Activated T-cell treated with anti-CD3 and anti-CD28 coated beads, Interleukin-2, amount 50 U/mL, for 24 hours (primary cell): Measurements from ENCODE around the gene PRPS1.
A peak's percentile ranks its signal among the peaks of the same experiment; 100 is the strongest.
"Not testable (repeated sequence)": the region's sequence is repeated elsewhere in the genome, so short reads cannot be mapped to it uniquely, and the experiment has no call there.

Experiments used
- DNase-seq: peaks from one replicate; pipeline ENCODE4 v3.0.0-alpha.2; 2020
- H3K27ac Mint-ChIP-seq: 2 replicates; pipeline ENCODE4 v1.8.0; 2020; ENCODE audit warnings: mild to moderate bottlenecking, mixed read lengths
- H3K27me3 Mint-ChIP-seq: 2 replicates; pipeline ENCODE4 v1.8.0; 2020; ENCODE audit warnings: mixed read lengths
- H3K36me3 Mint-ChIP-seq: 2 replicates; pipeline ENCODE4 v1.8.0; 2020; ENCODE audit warnings: low read depth, mixed read lengths
- H3K4me1 Mint-ChIP-seq: 2 replicates; pipeline ENCODE4 v1.8.0; 2020; ENCODE audit warnings: low read depth, mixed read lengths
- H3K4me3 Mint-ChIP-seq: 2 replicates; pipeline ENCODE4 v1.8.0; 2020; ENCODE audit warnings: mild to moderate bottlenecking, moderate library complexity, mixed read lengths
- H3K9me3 Mint-ChIP-seq: 2 replicates; pipeline ENCODE4 v1.8.0; 2020; ENCODE audit warnings: mixed read lengths

PRPS1 gene

GRCh38 chrX:107627838-107628661 lies at the start of gene PRPS1:
Gene PRPS1, plus strand, starts transcription at chrX:107628510. Its CDS starts 119 bp downstream, at chrX:107628629.
- peak; percentile 86 for DNase-seq
- Mint-ChIP-seq H3K27me3 (peaks cover 17% of the 10 kb centered on the region), H3K4me1 (peaks cover 27% of the 10 kb centered on the region), H3K36me3 (peaks cover 30% of the 10 kb centered on the region), H3K4me3 (peak within 1 kb of the TSS; percentile 90), H3K9me3 (no peaks in the 10 kb centered on the region), H3K27ac (peak within 1 kb of the TSS; percentile 96)

DNA sequence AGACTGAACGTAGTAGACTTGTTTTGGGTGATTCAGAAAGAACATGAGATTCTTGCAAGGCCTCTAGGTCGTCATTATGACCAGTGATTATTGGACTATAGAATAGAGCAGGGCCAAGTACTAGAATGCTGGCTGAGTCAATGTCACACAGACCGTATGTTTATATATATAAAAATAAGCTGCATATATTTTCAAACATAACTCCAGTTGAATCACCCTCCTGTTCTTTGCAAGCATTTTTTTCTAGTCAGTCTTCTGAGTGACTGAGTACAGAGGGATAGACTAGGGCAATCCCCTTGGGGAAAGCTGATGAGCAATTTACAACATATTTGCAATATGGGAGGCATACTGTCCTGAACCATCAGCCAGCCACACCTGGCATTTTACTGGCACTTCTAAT lies 48.4 kb upstream of the PRPS1 start:
- no peak overlapping the region for H3K4me3 Mint-ChIP-seq
- peaks cover 20% of the 10 kb centered on the region for H3K27me3 Mint-ChIP-seq
- DNase-seq, result no peak
- no peak overlapping the region for H3K27ac Mint-ChIP-seq
- H3K9me3 Mint-ChIP-seq, result no peaks in the 10 kb centered on the region
- peaks cover 5% of the 10 kb centered on the region for H3K4me1 Mint-ChIP-seq
- no peaks in the 10 kb centered on the region for H3K36me3 Mint-ChIP-seq

GRCh38 chrX:107581923-107582322 lies 46.4 kb upstream of the PRPS1 start:
- H3K36me3 Mint-ChIP-seq, result no peaks in the 10 kb centered on the region
- H3K27ac Mint-ChIP-seq, result no peak overlapping the region
- no peaks in the 10 kb centered on the region for H3K9me3 Mint-ChIP-seq
- DNase-seq, result no peak
- peaks cover 27% of the 10 kb centered on the region for H3K27me3 Mint-ChIP-seq
- no peak overlapping the region for H3K4me3 Mint-ChIP-seq
- peaks cover 2% of the 10 kb centered on the region for H3K4me1 Mint-ChIP-seq

GRCh38 chrX:107589243-107589642 lies 39.1 kb upstream of the PRPS1 start:
- Mint-ChIP-seq H3K9me3 (no peaks in the 10 kb centered on the region), H3K27ac (no peak overlapping the region), H3K4me3 (no peak overlapping the region), H3K27me3 (peaks cover 45% of the 10 kb centered on the region), H3K36me3 (no peaks in the 10 kb centered on the region), H3K4me1 (no peaks in the 10 kb centered on the region)
- DNase-seq, result no peak

GRCh38 chrX:107596651-107597050 lies 31.7 kb upstream of the PRPS1 start:
- no peaks in the 10 kb centered on the region for H3K9me3 Mint-ChIP-seq
- DNase-seq, result no peak
- H3K27ac Mint-ChIP-seq, result no peak overlapping the region
- no peaks in the 10 kb centered on the region for H3K4me1 Mint-ChIP-seq
- no peak overlapping the region for H3K4me3 Mint-ChIP-seq
- H3K36me3 Mint-ChIP-seq, result no peaks in the 10 kb centered on the region
- peaks cover 38% of the 10 kb centered on the region for H3K27me3 Mint-ChIP-seq

GRCh38 chrX:107597264-107597663 lies 31.0 kb upstream of the PRPS1 start:
- Mint-ChIP-seq H3K4me1 (no peaks in the 10 kb centered on the region), H3K9me3 (no peaks in the 10 kb centered on the region), H3K27ac (no peak overlapping the region), H3K27me3 (peaks cover 36% of the 10 kb centered on the region), H3K36me3 (no peaks in the 10 kb centered on the region), H3K4me3 (no peak overlapping the region)
- no peak for DNase-seq

DNA sequence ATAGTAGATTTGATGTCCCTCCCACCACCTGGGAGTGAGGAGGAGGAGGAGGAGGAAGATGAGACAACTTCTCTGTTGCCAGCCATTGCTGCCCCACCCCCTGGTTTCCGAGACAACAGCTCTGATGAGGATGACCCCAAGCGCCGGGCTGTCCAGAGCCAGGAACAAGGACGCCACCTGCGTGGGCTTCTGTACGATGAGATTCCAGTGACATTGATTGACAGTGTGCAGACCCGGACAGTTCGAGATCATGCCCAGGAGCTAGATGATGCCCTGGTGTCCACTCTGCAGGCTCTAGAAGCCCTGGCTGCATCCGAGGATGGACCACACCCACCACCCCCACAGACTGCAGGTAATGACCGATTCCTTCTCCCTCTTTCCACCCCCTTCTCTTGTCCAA lies 30.5 kb upstream of the PRPS1 start:
- no peaks in the 10 kb centered on the region for H3K4me1 Mint-ChIP-seq

DNA sequence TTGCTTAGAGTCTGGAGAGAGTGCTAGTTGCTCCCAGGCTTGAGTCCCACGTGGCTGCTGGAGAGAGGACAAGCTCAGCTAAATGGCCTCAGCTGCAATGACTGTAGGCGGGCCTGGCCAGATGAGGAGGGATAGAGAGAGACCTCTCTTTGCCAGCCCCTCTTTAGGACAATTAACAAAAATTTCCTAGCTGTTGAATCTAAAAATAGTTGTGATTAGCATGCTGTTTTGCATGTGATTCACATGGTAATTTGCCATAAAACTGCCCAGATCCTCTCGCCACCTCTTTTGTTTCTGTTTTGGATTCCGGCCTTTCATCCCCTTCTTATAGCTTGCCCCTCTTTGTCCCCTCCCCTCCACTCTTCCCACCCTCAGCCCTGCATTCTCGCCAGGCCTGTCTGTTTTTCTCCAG lies 28.9 kb upstream of the PRPS1 start:
- H3K4me1 Mint-ChIP-seq, result no peaks in the 10 kb centered on the region
- H3K4me3 Mint-ChIP-seq, result no peak overlapping the region
- no peak overlapping the region for H3K27ac Mint-ChIP-seq
- H3K9me3 Mint-ChIP-seq, result no peaks in the 10 kb centered on the region
- H3K36me3 Mint-ChIP-seq, result no peaks in the 10 kb centered on the region
- H3K27me3 Mint-ChIP-seq, result peaks cover 20% of the 10 kb centered on the region
- no peak for DNase-seq

More for the DNA sequence above, 30.5 kb upstream of the PRPS1 start:
- Mint-ChIP-seq H3K36me3 (no peaks in the 10 kb centered on the region), H3K27ac (no peak overlapping the region), H3K9me3 (no peaks in the 10 kb centered on the region), H3K4me3 (no peak overlapping the region), H3K27me3 (peaks cover 36% of the 10 kb centered on the region)
- DNase-seq, result no peak

DNA sequence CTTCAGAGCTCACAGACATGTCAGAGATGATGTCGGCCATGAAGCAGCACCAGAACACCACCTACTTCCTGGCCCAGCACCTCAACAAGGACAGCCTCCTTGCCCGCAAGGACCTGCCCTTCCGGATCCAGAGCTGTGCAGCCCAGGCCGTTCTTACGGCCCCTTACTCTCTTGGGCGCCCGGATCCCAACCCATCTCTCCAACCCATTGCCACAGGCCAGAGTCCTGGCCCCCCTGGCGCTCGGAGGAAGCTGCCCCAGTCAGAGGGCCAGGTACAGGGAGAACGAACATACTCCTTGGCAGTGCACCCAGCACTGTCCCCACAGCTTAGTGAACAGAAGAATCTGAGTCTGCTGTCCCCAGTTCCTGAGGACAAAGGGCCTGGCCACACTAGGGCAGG lies 27.9 kb upstream of the PRPS1 start:
- Mint-ChIP-seq H3K27ac (no peak overlapping the region), H3K9me3 (no peaks in the 10 kb centered on the region), H3K36me3 (no peaks in the 10 kb centered on the region), H3K4me1 (no peaks in the 10 kb centered on the region), H3K4me3 (no peak overlapping the region), H3K27me3 (peaks cover 19% of the 10 kb centered on the region)
- no peak for DNase-seq

- Mint-ChIP-seq H3K27me3 (peaks cover 19% of the 10 kb centered on the region), H3K4me3 (no peak overlapping the region), H3K9me3 (no peaks in the 10 kb centered on the region), H3K36me3 (no peaks in the 10 kb centered on the region), H3K27ac (no peak overlapping the region), H3K4me1 (no peaks in the 10 kb centered on the region)
- no peak for DNase-seq
Observed at GRCh38 chrX:107601326-107601725, 27.0 kb upstream of the PRPS1 start.

DNA sequence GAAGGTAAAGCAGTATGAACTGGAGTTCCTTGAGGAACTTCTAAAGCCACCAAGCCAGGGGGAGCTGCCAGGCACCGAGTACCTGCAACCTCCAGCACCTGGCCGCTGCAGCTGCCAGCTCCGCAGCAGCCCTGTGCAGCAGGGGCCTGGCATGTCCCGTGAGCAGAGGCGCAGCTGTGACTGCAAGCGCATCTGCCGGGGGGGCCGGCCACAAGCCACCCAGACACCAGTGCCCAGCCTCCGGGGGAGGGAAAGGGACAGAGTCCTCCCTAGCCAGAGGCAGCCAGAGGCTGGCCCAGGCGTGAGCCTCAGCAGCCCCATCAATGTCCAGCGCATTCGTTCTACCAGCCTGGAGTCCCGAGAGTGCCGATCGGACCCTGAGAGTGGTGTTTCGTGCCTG lies 26.6 kb upstream of the PRPS1 start:
- Mint-ChIP-seq H3K9me3 (no peaks in the 10 kb centered on the region), H3K27me3 (peaks cover 18% of the 10 kb centered on the region), H3K4me3 (no peak overlapping the region), H3K27ac (no peak overlapping the region), H3K4me1 (no peaks in the 10 kb centered on the region), H3K36me3 (no peaks in the 10 kb centered on the region)
- no peak for DNase-seq

DNA sequence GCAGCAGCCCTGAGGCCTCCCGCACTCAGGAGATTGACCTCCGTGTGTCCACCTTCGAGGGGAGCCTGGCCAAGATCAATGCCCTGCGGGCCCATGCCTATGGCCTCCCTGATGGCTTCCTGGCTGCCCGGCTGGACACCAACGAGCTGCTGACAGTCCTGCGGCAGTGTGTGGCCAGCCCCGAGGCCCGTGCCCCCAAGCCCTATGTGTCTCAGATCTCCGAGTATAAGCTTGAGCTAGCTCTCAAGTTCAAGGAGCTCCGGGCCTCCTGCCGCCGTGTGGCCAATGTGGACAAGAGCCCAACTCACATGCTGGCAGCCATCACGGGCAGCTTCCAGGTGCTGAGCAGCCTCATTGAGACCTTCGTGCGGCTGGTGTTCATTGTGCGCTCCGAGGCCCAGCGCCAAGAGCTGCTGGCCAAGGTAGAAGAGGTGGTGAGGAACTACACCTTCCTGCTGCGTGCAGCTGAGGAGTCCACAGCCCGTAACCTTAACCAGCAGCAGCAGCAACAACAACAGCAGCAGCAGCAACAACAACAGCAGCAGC lies 25.5 kb upstream of the PRPS1 start:
- no peak overlapping the region for H3K4me3 Mint-ChIP-seq
- H3K27ac Mint-ChIP-seq, result no peak overlapping the region
- H3K27me3 Mint-ChIP-seq, result peaks cover 15% of the 10 kb centered on the region
- no peaks in the 10 kb centered on the region for H3K4me1 Mint-ChIP-seq
- H3K9me3 Mint-ChIP-seq, result no peaks in the 10 kb centered on the region
- H3K36me3 Mint-ChIP-seq, result no peaks in the 10 kb centered on the region
- DNase-seq, result no peak

- Mint-ChIP-seq H3K9me3 (no peaks in the 10 kb centered on the region), H3K27me3 (peaks cover 13% of the 10 kb centered on the region), H3K4me3 (no peak overlapping the region), H3K4me1 (no peaks in the 10 kb centered on the region), H3K36me3 (no peaks in the 10 kb centered on the region), H3K27ac (no peak overlapping the region)
- no peak for DNase-seq
Observed at GRCh38 chrX:107603429-107604159, 24.7 kb upstream of the PRPS1 start.

- peaks cover 29% of the 10 kb centered on the region for H3K27me3 Mint-ChIP-seq
- not testable (repeated sequence) for H3K27ac Mint-ChIP-seq, H3K4me3 Mint-ChIP-seq, H3K4me1 Mint-ChIP-seq, H3K36me3 Mint-ChIP-seq, DNase-seq, H3K9me3 Mint-ChIP-seq
Observed at GRCh38 chrX:107609061-107609460, 19.2 kb upstream of the PRPS1 start.

GRCh38 chrX:107610667-107611066 lies 17.6 kb upstream of the PRPS1 start:
- H3K27ac Mint-ChIP-seq, result no peak overlapping the region
- no peak for DNase-seq
- no peaks in the 10 kb centered on the region for H3K36me3 Mint-ChIP-seq
- no peak overlapping the region for H3K4me3 Mint-ChIP-seq
- H3K9me3 Mint-ChIP-seq, result no peaks in the 10 kb centered on the region
- no peaks in the 10 kb centered on the region for H3K4me1 Mint-ChIP-seq
- peaks cover 34% of the 10 kb centered on the region for H3K27me3 Mint-ChIP-seq
